Heart left ventricle (tissue), 16 donors: ENCODE measurements around the gene BRSK2. TPM values are rescaled to one million over a fixed set of nuclear protein-coding genes. Genes with fewer than 3 reads are reported as not detected.

ENCODE experiments used
- ATAC-seq, 4 donors: fragments of 200-7000 bp; cut with Tn5 transposase; one replicate each; pipeline ENCODE4 v1.9.1; 2020 to 2022; ENCODE audit warnings: moderate library complexity in 4 of 4, mild to moderate bottlenecking in 3 of 4, moderate number of reproducible peaks in 1 of 4
- DNase-seq, 5 donors: peaks; one replicate each; pipeline ENCODE4 v3.0.0-alpha.2; 2020
- H3K27ac ChIP-seq, 12 donors: fragments of 200-600 bp; sonication (generic) in 4 of 12; one replicate each; pipeline versions ENCODE4 v1.5.0 to v1.8.0; 2016 to 2022; ENCODE audit warnings: mild to moderate bottlenecking in 2 of 12
- H3K27me3 ChIP-seq, 9 donors: fragments of 200-600 bp; sonication (generic) in 2 of 9; one replicate each; pipeline versions ENCODE4 v1.5.1 to v1.8.0; 2016 to 2022; ENCODE audit warnings: mild to moderate bottlenecking in 3 of 9
- H3K36me3 ChIP-seq, 9 donors: fragments of 200-600 bp; sonication (generic) in 2 of 9; one replicate each; pipeline versions ENCODE4 v1.5.0 to v1.8.0; 2018 to 2022; ENCODE audit warnings: mild to moderate bottlenecking in 2 of 9
- H3K4me1 ChIP-seq, 12 donors: fragments of 200-600 bp; sonication (generic) in 4 of 12; one replicate each; pipeline versions ENCODE4 v1.5.0 to v1.8.0; 2016 to 2022; ENCODE audit warnings: mild to moderate bottlenecking in 3 of 12
- H3K4me3 ChIP-seq, 12 donors: fragments of 200-600 bp; sonication (generic) in 4 of 12; one replicate each; pipeline versions ENCODE4 v1.5.0 to v1.8.0; 2017 to 2022; ENCODE audit warnings: mild to moderate bottlenecking in 9 of 12, moderate library complexity in 4 of 12
- H3K9me3 ChIP-seq, 12 donors: fragments of 200-600 bp; sonication (generic) in 4 of 12; one replicate each; pipeline versions ENCODE4 v1.5.0 to v1.8.0; 2016 to 2022; ENCODE audit warnings: mild to moderate bottlenecking in 1 of 12
- POLR2A ChIP-seq, 2 donors: fragments of 450-650 bp; IDR thresholded peaks; one replicate each; pipeline ENCODE4 v1.6.1; 2017; ENCODE audit warnings: antibody characterized with exemption in 2 of 2, mild to moderate bottlenecking in 2 of 2, moderate library complexity in 2 of 2
- WGBS, 4 donors: extraction: QIAGEN DNeasy Blood & Tissue Kit in 2 of 4; methylation state at CpG; one replicate each; pipeline versions ENCODE4 v1.1.5 to v1.1.7; 2013 to 2018; 5-methylcytosine and 5-hydroxymethylcytosine counted together
- intact Hi-C, 10 donors: fragments of 100-400 bp; cut with DNase I; formaldehyde crosslinking; loops; one replicate each; pipeline versions ENCODE4 v1.11.1 to v1.14.2; 2022
- polyA plus RNA-seq, 2 donors: library from polyadenylated mRNA; stranded (reverse); fragments of 200-250 nt; gene quantifications; one replicate each; pipeline ENCODE4 v1.2.3, GENCODE V29; 2013
- total RNA-seq, 9 donors: library from RNA; depleted of rRNA in 2 of 9; stranded (reverse); fragments of >200 nt in 2 of 9; fragmentation: NEBNext Ultra II Directional in 3 of 9; extraction: Animal tissue kit (Norgen Biotek cat#: 25700) in 3 of 9; gene quantifications; one replicate each; pipeline versions ENCODE4 v1.1.0 to v1.2.4, GENCODE V29; 2016 to 2023
- TF ChIP-seq, protein P1 (sequence below), 12 donors: fragments of 200-600 bp; sonication (generic) in 4 of 12; IDR thresholded peaks; one replicate each; pipeline versions ENCODE4 v1.5.0 to v1.8.0; 2018 to 2022; ENCODE audit warnings: antibody characterized with exemption in 12 of 12, mild to moderate bottlenecking in 5 of 12
- donor health status: ischemic (EF 13 %, LVEDD 7.1; RV severe dilation, severe dysfunction).
- donor health status: healthy with polysubstance abuse.
- donor health status: DM: no; HTN: yes; CAD: no.
- donor health status: DM: no; HTN: no; CAD: no.
- donor health status: ischemic (EF 25% LVEDD 6.9; RV normal size, moderate dysfunction).
- donor health status: ischemic (EF 25% LVEDD 5.7; RV mildly dilated, moderate dysfunction).
- donor health status: healthy.
- donor health status: DM: yes; HTN: yes; CAD: no.
- donor health status: ischemic (EF 35%, LVEDD 5.7; RV mildly dilated, moderate dysfunction).
- donor health status: nonischemic (EF 11% LVEDD 7.7; RV severe dilation, severe dysfunction).
- donor health status: DM: yes; HTN: yes; CAD: no.
- donor health status: PGD.
- donor health status: ischemic (EF 29% LVEDD 5.4; RV normal size, mild dysfunction).
- donor health status: nonischemic (EF 23%, LVEDD 6.1; RV moderate dilation, normal function).

BRSK2 gene
- total and polyA plus RNA-seq, 11 donors: 0.16 to 1.3 (median 0.61) TPM; not detected in 1

DNA sequence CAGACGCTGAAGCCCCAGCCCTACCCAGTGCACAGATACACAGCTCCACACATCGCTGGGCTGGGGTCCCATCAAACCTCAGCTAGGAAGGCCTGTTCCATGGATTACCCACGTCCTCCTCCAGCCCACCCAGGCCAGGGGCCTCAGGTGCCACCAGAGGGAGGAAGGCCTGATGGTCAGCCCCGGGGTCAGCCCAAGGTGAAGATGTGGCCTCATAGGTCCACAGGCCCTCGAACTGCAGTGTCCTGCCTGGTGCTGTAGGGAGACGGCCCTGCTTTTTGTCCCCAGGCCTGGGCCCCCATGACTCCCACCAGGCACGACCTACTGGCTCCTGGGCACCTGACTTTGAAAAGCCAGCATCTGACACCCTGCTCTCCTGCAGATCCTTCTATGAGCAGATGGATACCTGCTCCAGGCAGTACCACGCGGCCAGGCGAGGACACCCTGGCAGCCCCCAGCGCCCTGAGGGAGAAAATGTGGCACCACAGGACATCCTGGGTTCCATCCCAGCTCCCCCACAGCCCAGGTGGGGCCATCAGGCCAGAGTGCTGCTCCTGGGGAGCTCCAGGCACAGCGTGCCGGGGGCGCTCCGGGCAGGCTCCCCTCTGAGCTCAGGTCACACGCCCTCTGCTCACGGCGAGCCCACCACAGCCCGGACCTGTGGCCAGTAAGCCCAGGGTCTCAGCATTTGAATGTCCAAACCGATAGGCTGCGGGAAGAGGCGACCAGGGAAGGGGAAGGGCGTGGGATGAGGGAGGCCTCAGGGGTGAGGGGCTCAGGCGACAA lies 112.6 kb downstream of the BRSK2 start:
- Histone ChIP-seq H3K4me3 (no peak overlapping the region), H3K9me3 (no peaks in the 10 kb centered on the region), H3K4me1 (peaks cover 27 to 82% (median 58%) of the 10 kb centered on the region in 12 donors), H3K27ac (peak overlapping the region in 2 of 12 donors; percentile 67 to 69), H3K36me3 (peaks cover 0 to 6% (median 0%) of the 10 kb centered on the region in 9 donors), H3K27me3 (no peaks in the 10 kb centered on the region)
- TF ChIP-seq, protein P1, sequence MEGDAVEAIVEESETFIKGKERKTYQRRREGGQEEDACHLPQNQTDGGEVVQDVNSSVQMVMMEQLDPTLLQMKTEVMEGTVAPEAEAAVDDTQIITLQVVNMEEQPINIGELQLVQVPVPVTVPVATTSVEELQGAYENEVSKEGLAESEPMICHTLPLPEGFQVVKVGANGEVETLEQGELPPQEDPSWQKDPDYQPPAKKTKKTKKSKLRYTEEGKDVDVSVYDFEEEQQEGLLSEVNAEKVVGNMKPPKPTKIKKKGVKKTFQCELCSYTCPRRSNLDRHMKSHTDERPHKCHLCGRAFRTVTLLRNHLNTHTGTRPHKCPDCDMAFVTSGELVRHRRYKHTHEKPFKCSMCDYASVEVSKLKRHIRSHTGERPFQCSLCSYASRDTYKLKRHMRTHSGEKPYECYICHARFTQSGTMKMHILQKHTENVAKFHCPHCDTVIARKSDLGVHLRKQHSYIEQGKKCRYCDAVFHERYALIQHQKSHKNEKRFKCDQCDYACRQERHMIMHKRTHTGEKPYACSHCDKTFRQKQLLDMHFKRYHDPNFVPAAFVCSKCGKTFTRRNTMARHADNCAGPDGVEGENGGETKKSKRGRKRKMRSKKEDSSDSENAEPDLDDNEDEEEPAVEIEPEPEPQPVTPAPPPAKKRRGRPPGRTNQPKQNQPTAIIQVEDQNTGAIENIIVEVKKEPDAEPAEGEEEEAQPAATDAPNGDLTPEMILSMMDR (IDR thresholded peaks at IDR 0.05): no peak
- TF ChIP-seq POLR2A (IDR thresholded peaks at IDR 0.05): no peak
- WGBS, 4 donors: 90 to 93% (median 91%) methylated on average over 22 to 24 of the region's 24 CpGs
- DNase-seq (peak in 2 of 5 donors; percentile 19 to 47), ATAC-seq (no peak)
- intact Hi-C loops: loop anchor here in 1 of 10 donors (5.0 kb wide), 1 partner anchor 40 kb away; no protein-coding TSS in a partner anchor

DNA sequence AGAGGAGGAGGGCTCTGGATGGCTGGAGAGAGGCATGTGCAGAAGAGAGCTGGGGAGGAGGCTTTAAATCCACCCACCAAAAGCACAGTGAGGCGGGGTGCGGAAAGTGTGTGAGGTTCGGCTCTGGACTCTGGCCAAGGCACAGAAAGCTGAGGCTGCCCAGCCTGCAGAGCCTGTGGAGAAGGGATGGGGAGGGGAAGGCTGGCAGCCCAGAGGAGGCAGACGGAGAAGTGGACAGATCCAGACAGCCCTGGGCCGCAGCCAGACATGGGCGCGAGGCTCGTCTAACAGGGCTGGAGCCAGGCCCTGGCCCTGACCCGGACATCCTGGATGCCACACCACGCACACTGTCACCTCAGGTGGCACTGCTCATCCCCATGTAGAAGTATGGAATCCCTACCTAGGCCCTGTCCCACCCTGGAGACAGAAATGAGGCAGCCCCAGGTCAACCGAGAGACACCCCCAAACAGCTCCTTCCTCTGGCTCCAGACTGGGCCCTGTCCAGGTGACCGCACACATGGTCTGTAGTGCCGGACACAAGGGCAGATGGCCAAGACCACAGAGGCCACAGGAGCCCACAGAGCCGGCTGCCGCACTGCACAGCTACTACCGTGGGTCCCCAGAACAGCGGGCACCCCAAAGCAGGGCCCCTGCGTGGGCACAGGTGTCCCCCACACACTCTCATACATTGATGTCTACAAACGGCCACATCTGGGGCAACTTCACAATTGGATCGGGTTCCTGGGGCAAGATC lies 113.4 kb downstream of the BRSK2 start:
- Histone ChIP-seq H3K36me3 (peaks cover 0 to 6% (median 0%) of the 10 kb centered on the region in 9 donors), H3K4me1 (peaks cover 34 to 82% (median 63%) of the 10 kb centered on the region in 12 donors), H3K27ac (peak overlapping the region in 10 of 12 donors; percentile 15 to 69 (median 49)), H3K4me3 (no peak overlapping the region), H3K9me3 (no peaks in the 10 kb centered on the region), H3K27me3 (no peaks in the 10 kb centered on the region)
- WGBS, 4 donors: 48 to 60% (median 56%) methylated on average over 11 to 20 of the region's 20 CpGs
- TF ChIP-seq, protein P1 (IDR thresholded peaks at IDR 0.05): no peak
- TF ChIP-seq POLR2A (IDR thresholded peaks at IDR 0.05): no peak
- ATAC-seq (peak; percentile 72 to 84 (median 74)), DNase-seq (peak; percentile 51 to 85 (median 75))
- intact Hi-C loops: loop anchor here in 1 of 10 donors (5.0 kb wide), 1 partner anchor 41 kb away; no protein-coding TSS in a partner anchor

DNA sequence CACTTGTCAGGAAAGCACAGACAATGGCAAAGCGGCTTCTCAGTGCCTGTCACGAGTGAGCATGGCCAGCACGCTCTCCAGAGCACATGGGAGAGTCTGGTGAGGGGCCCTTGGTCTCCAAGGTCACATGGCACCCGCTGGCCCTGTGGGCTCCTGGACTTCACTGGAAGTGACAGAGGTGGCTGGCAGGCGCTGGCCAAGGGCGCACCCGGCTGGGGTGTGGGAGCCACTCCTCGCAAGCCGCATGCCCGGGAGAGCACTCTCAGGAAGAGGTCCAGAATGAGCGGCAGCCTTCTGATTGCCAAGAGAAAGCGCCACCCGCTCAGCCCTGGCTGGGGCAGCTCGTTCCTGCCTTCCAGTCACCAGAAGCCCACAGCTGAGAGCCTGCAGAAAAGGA lies 114.0 kb downstream of the BRSK2 start:
- ATAC-seq: peak; percentile 57 to 77 (median 64)
- peak overlapping the region in 10 of 12 donors; percentile 15 to 69 (median 49) for H3K27ac ChIP-seq
- TF ChIP-seq, protein P1 (IDR thresholded peaks at IDR 0.05): no peak
- TF ChIP-seq POLR2A (IDR thresholded peaks at IDR 0.05): no peak
- DNase-seq: peak; percentile 58 to 83 (median 66)
- no peaks in the 10 kb centered on the region for H3K27me3 ChIP-seq
- 30 to 40% (median 36%) methylated on average over 14 of the region's 14 CpGs; no CpG with 5 or more reads in 1 of the 4 donors for whole genome bisulfite sequencing, 4 donors
- intact Hi-C loops: loop anchor here in 1 of 10 donors (5.0 kb wide), 1 partner anchor 41 kb away; no protein-coding TSS in a partner anchor
- H3K4me3 ChIP-seq: no peak overlapping the region
- peaks cover 0 to 6% (median 0%) of the 10 kb centered on the region in 9 donors for H3K36me3 ChIP-seq
- peaks cover 38 to 85% (median 66%) of the 10 kb centered on the region in 12 donors for H3K4me1 ChIP-seq
- H3K9me3 ChIP-seq: no peaks in the 10 kb centered on the region
